Measurements from ENCODE around the gene KANSL1. TPM values are rescaled to one million over a fixed set of nuclear protein-coding genes. Genes with fewer than 3 reads are reported as not detected.
"Not testable (repeated sequence)": the region's sequence is repeated elsewhere in the genome, so short reads cannot be mapped to it uniquely, and the experiment has no call there.

Gene KANSL1
- total RNA-seq, 2 experiments from 2014 or later = 132 to 140 TPM

DNA sequence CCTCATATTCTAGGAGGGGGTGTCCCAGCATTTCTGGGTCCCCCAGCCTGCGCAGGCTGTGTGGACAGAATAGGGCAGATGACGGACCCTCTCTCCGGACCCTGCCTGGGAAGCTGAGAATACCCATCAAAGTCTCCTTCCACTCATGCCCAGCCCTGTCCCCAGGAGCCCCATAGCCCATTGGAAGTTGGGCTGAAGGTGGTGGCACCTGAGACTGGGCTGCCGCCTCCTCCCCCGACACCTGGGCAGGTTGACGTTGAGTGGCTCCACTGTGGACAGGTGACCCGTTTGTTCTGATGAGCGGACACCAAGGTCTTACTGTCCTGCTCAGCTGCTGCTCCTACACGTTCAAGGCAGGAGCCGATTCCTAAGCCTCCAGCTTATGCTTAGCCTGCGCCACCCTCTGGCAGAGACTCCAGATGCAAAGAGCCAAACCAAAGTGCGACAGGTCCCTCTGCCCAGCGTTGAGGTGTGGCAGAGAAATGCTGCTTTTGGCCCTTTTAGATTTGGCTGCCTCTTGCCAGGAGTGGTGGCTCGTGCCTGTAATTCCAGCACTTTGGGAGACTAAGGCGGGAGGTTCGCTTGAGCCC is 182.5 kb downstream of the KANSL1 start:
- H3K4me3 Mint-ChIP-seq = no peak overlapping the region
- no peak for DNase-seq

DNA sequence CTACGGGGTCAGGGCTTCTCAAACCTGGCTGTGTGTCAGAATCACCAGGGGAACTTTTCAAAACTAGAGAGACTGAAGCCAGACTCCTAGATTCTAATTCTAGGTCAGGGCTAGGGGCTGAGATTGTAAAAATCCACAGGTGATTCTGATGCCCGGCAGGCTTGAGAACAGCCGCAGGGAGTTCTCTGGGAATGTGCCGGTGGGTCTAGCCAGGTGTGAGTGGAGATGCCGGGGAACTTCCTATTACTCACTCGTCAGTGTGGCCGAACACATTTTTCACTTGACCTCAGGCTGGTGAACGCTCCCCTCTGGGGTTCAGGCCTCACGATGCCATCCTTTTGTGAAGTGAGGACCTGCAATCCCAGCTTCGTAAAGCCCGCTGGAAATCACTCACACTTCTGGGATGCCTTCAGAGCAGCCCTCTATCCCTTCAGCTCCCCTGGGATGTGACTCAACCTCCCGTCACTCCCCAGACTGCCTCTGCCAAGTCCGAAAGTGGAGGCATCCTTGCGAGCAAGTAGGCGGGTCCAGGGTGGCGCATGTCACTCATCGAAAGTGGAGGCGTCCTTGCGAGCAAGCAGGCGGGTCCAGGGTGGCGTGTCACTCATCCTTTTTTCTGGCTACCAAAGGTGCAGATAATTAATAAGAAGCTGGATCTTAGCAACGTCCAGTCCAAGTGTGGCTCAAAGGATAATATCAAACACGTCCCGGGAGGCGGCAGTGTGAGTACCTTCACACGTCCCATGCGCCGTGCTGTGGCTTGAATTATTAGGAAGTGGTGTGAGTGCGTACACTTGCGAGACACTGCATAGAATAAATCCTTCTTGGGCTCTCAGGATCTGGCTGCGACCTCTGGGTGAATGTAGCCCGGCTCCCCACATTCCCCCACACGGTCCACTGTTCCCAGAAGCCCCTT is 183.3 kb downstream of the KANSL1 start:
- DNase-seq (no peak), ATAC-seq (ENCODE audit: low read depth) (no peak)
- Mint-ChIP-seq H3K27ac (no peak overlapping the region), H3K36me3 (no peaks in the 10 kb centered on the region), H3K27me3 (peaks cover 2% of the 10 kb centered on the region), H3K9me3 (no peaks in the 10 kb centered on the region), H3K4me3 (no peak overlapping the region), H3K4me1 (no peaks in the 10 kb centered on the region)
- POLR2A ChIA-PET = no interaction called here

More for the DNA sequence above, 182.5 kb downstream of the KANSL1 start:
- no peaks in the 10 kb centered on the region for H3K36me3 Mint-ChIP-seq
- H3K27me3 Mint-ChIP-seq = no peaks in the 10 kb centered on the region
- H3K27ac Mint-ChIP-seq = no peak overlapping the region
- no peaks in the 10 kb centered on the region for H3K9me3 Mint-ChIP-seq
- POLR2A ChIA-PET = no interaction called here
- H3K4me1 Mint-ChIP-seq = no peaks in the 10 kb centered on the region
- ATAC-seq (ENCODE audit: low read depth) = no peak

DNA sequence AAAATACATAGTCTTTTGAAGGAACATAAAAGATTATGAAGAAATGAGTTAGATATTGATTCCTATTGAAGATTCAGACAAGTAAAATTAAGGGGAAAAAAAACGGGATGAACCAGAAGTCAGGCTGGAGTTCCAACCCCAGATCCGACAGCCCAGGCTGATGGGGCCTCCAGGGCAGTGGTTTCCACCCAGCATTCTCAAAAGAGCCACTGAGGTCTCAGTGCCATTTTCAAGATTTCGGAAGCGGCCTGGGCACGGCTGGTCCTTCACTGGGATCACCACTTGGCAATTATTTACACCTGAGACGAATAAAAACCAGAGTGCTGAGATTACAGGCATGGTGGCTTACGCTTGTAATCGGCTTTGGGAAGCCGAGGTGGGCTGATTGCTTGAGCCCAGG is 184.6 kb downstream of the KANSL1 start:
- H3K36me3 Mint-ChIP-seq = no peaks in the 10 kb centered on the region
- no peaks in the 10 kb centered on the region for H3K9me3 Mint-ChIP-seq
- H3K27me3 Mint-ChIP-seq = peaks cover 2% of the 10 kb centered on the region
- no peaks in the 10 kb centered on the region for H3K4me1 Mint-ChIP-seq
- POLR2A ChIA-PET = no interaction called here
- ATAC-seq (ENCODE audit: low read depth) = no peak
- H3K27ac Mint-ChIP-seq = no peak overlapping the region
- H3K4me3 Mint-ChIP-seq = no peak overlapping the region
- no peak for DNase-seq

DNA sequence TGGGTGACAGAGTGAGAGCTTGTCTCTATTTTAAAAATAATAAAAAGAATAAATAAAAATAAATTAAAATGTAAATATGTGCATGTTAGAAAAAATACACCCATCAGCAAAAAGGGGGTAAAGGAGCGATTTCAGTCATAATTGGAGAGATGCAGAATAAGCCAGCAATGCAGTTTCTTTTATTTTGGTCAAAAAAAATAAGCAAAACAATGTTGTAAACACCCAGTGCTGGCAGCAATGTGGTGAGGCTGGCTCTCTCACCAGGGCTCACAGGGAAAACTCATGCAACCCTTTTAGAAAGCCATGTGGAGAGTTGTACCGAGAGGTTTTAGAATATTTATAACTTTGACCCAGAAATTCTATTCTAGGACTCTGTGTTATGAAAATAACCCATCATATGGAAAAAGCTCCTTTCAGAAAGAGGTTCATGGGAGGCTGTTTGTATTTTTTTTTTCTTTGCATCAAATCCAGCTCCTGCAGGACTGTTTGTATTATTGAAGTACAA is 185.7 kb downstream of the KANSL1 start:
- POLR2A ChIA-PET = no interaction called here
- H3K36me3 Mint-ChIP-seq = no peaks in the 10 kb centered on the region
- ATAC-seq (ENCODE audit: low read depth) (no peak), DNase-seq (no peak)
- H3K4me1 Mint-ChIP-seq = peaks cover 2% of the 10 kb centered on the region
- H3K9me3 Mint-ChIP-seq = no peaks in the 10 kb centered on the region
- no peak overlapping the region for H3K27ac Mint-ChIP-seq
- no peak overlapping the region for H3K4me3 Mint-ChIP-seq
- H3K27me3 Mint-ChIP-seq = peaks cover 2% of the 10 kb centered on the region

DNA sequence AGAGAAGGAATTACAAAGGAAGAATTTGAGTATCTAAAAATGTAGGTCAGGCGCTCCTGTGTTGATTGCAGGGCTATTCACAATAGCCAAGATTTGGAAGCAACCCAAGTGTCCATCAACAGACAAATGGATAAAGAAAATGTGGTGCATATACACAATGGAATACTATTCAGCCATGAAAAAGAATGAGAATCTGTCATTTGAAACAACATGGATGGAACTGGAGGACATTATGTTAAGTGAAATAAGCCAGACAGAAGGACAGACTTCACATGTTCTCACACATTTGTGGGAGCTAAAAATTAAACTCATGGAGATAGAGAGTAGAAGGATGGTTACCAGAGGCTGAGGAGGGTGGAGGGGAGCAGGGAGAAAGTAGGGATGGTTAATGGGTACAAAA is 187.1 kb downstream of the KANSL1 start:
- DNase-seq; ATAC-seq (ENCODE audit: low read depth); POLR2A ChIA-PET; H3K4me1 Mint-ChIP-seq; H3K9me3 Mint-ChIP-seq; H3K27ac Mint-ChIP-seq; H3K27me3 Mint-ChIP-seq; H3K36me3 Mint-ChIP-seq; H3K4me3 Mint-ChIP-seq: not testable (repeated sequence)

DNA sequence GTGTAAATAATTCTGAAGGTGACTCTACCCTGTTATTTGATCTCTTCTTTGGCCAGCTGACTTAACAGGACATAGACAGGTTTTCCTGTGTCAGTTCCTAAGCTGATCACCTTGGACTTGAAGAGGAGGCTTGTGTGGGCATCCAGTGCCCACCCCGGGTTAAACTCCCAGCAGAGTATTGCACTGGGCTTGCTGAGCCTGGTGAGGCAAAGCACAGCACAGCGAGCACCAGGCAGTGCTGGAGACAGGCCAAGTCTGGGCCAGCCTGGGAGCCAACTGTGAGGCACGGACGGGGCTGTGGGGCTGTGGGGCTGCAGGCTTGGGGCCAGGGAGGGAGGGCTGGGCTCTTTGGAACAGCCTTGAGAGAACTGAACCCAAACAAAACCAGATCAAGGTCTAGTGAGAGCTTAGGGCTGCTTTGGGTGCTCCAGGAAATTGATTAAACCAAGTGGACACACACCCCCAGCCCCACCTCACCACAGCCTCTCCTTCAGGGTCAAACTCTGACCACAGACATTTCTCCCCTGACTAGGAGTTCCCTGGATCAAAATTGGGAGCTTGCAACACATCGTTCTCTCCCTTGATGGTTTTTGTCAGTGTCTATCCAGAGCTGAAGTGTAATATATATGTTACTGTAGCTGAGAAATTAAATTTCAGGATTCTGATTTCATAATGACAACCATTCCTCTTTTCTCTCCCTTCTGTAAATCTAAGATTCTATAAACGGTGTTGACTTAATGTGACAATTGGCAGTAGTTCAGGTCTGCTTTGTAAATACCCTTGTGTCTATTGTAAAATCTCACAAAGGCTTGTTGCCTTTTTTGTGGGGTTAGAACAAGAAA is 189.1 kb downstream of the KANSL1 start:
- no peak overlapping the region for H3K27ac Mint-ChIP-seq
- DNase-seq = no peak
- no peak for ATAC-seq (ENCODE audit: low read depth)
- no peaks in the 10 kb centered on the region for H3K9me3 Mint-ChIP-seq
- no peaks in the 10 kb centered on the region for H3K36me3 Mint-ChIP-seq
- peaks cover 2% of the 10 kb centered on the region for H3K4me1 Mint-ChIP-seq
- no peak overlapping the region for H3K4me3 Mint-ChIP-seq
- POLR2A ChIA-PET = interaction anchor here (0.6 kb wide), 1 partner anchor 1063 kb away, joined by 5 read pairs; no protein-coding TSS in a partner anchor
- peaks cover 2% of the 10 kb centered on the region for H3K27me3 Mint-ChIP-seq

DNA sequence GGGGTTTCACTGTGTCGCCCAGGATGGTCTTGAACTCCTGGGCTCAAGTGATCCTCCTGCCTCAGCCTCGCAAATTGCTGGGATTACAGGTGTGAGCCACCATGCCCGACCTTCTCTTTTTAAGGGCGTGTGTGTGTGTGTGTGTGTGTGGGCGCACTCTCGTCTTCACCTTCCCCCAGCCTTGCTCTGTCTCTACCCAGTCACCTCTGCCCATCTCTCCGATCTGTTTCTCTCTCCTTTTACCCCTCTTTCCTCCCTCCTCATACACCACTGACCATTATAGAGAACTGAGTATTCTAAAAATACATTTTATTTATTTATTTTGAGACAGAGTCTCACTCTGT is 190.3 kb downstream of the KANSL1 start:
- H3K4me3 Mint-ChIP-seq = no peak overlapping the region
- no peak overlapping the region for H3K27ac Mint-ChIP-seq
- POLR2A ChIA-PET = no interaction called here
- DNase-seq = no peak
- H3K4me1 Mint-ChIP-seq = peaks cover 2% of the 10 kb centered on the region
- no peak for ATAC-seq (ENCODE audit: low read depth)
- no peaks in the 10 kb centered on the region for H3K36me3 Mint-ChIP-seq
- peaks cover 2% of the 10 kb centered on the region for H3K27me3 Mint-ChIP-seq
- no peaks in the 10 kb centered on the region for H3K9me3 Mint-ChIP-seq

DNA sequence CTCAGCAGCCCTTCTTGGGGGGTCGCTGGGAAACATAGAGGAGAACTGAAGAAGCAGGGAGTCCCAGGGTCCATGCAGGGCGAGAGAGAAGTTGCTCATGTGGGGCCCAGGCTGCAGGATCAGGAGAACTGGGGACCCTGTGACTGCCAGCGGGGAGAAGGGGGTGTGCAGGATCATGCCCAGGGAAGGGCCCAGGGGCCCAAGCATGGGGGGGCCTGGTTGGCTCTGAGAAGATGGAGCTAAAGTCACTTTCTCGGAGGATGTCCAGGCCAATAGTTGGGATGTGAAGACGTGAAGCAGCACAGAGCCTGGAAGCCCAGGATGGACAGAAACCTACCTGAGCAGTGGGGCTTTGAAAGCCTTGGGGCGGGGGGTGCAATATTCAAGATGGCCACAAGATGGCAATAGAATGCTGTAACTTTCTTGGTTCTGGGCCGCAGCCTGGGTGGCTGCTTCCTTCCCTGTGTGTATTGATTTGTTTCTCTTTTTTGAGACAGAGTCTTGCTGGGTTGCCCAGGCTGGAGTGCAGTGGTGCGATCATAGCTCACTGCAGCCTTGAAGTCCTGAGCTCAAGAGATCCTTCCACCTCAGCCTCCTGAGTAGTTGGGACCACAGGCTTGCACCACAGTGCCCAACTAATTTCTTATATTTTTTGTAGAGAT is 190.8 kb downstream of the KANSL1 start:
- no peak overlapping the region for H3K4me3 Mint-ChIP-seq
- H3K27me3 Mint-ChIP-seq = peaks cover 2% of the 10 kb centered on the region
- POLR2A ChIA-PET = no interaction called here
- ATAC-seq (ENCODE audit: low read depth) (peak; percentile 93), DNase-seq (peak; percentile 68)
- H3K27ac Mint-ChIP-seq = no peak overlapping the region
- H3K4me1 Mint-ChIP-seq = peaks cover 2% of the 10 kb centered on the region
- H3K36me3 Mint-ChIP-seq = no peaks in the 10 kb centered on the region
- no peaks in the 10 kb centered on the region for H3K9me3 Mint-ChIP-seq

DNA sequence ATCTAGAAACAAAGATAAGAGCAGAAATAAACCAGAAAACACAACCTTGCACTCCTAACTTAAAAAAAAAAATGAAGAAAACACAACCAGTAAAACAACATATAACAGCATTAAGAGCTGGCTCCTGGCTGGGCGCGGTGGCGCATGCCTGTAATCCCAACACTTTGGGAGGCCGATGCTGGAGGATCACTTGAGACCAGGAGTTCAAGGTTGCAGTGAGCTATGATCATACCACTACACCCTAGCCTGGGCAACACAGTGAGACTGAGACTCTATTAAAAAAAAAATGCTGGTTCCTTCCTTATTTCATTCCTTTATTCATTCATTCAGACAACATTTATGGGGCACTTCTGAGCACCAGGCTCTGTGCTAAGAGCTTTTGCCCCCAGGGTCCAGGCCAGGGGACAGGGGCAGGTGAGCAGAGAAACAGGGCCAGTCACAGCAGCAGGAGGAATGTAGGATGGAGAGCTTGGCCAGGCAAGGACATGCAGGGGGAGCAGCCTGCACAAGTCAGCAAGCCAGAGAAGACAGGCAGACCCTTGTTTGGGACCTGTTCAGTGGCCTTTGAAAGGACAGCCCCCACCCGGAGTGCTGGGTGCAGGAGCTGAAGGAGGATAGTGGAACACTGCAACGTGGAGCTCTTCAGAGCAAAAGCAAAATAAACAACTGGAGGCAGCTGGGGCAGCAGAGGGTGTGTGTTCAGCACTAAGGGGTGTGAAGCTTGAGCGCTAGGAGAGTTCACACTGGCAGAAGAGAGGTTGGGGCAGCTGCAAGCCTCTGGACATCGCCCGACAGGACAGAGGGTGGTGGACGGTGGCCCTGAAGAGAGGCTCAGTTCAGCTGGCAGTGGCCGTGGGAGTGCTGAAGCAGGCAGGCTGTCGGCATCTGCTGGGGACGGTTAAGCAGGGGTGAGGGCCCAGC is 191.6 kb downstream of the KANSL1 start:
- ATAC-seq (ENCODE audit: low read depth) = no peak
- POLR2A ChIA-PET = no interaction called here
- no peak overlapping the region for H3K27ac Mint-ChIP-seq

DNA sequence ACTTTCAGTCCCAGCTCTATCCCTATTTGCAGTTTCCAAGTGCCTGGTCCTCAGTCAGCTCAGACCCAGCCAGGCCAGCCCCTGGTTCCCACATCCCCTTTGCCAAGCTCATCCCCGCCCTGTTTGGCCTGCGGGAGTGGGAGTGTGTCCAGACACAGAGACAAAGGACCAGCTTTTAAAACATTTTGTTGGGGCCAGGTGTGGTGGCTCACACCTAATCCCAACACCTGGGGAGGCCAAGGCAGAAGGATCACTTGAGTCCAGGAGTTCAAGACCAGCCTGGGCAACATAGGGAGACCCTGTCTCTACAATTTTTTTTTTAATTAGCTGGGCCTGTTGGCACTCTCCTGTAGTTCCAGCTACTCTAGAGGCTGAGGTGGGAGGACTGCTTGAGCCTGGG is 192.5 kb downstream of the KANSL1 start:
- Mint-ChIP-seq H3K4me1 (peaks cover 2% of the 10 kb centered on the region), H3K4me3 (no peak overlapping the region), H3K36me3 (no peaks in the 10 kb centered on the region), H3K27ac (no peak overlapping the region), H3K9me3 (no peaks in the 10 kb centered on the region), H3K27me3 (peaks cover 2% of the 10 kb centered on the region)
- ATAC-seq (ENCODE audit: low read depth) (no peak), DNase-seq (no peak)
- POLR2A ChIA-PET = interaction anchor here (0.6 kb wide), 1 partner anchor 279 kb away, joined by 3 read pairs; no protein-coding TSS in a partner anchor

More for the DNA sequence above, 191.6 kb downstream of the KANSL1 start:
- H3K4me1 Mint-ChIP-seq = peaks cover 2% of the 10 kb centered on the region
- no peak overlapping the region for H3K4me3 Mint-ChIP-seq
- H3K27me3 Mint-ChIP-seq = peaks cover 2% of the 10 kb centered on the region
- no peak for DNase-seq
- H3K36me3 Mint-ChIP-seq = no peaks in the 10 kb centered on the region
- no peaks in the 10 kb centered on the region for H3K9me3 Mint-ChIP-seq

DNA sequence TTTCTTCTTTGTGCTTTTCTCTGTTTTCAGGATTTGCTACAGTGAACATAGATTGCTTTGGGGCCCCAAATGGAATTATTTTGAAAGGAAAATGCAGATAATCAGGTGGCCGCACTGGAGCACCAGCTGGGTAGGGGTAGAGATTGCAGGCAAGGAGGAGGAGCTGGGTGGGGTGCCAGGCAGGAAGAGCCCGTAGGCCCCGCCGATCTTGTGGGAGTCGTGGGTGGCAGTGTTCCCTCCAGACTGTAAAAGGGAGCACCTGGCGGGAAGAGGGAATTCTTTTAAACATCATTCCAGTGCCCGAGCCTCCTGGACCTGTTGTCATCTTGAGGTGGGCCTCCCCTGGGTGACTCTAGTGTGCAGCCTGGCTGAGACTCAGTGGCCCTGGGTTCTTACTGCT is 192.9 kb downstream of the KANSL1 start:
- ATAC-seq (ENCODE audit: low read depth) = no peak
- Mint-ChIP-seq H3K27ac (no peak overlapping the region), H3K36me3 (no peaks in the 10 kb centered on the region), H3K4me3 (no peak overlapping the region), H3K27me3 (peaks cover 1% of the 10 kb centered on the region), H3K4me1 (peaks cover 2% of the 10 kb centered on the region), H3K9me3 (no peaks in the 10 kb centered on the region)
- POLR2A ChIA-PET = interaction anchor here (0.6 kb wide), 1 partner anchor 280 kb away, joined by 3 read pairs; no protein-coding TSS in a partner anchor
- DNase-seq = no peak

DNA sequence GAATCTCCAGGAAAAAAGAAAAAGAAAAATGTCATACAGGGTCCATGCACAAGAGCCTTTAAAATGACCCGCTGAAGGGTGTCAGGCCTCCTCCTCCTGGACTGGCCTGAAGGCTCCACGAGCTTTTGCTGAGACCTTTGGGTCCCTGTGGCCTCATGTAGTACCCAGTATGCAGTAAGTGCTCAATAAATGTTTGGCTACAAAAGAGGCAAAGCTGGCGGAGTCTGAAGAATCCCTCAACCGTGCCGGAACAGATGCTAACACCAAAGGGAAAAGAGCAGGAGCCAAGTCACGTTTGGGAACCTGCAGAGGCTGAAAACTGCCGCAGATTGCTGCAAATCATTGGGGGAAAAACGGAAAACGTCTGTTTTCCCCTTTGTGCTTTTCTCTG is 193.3 kb downstream of the KANSL1 start:
- DNase-seq = no peak
- POLR2A ChIA-PET = no interaction called here
- Mint-ChIP-seq H3K27ac (no peak overlapping the region), H3K27me3 (no peaks in the 10 kb centered on the region), H3K36me3 (no peaks in the 10 kb centered on the region), H3K9me3 (no peaks in the 10 kb centered on the region), H3K4me3 (no peak overlapping the region), H3K4me1 (peaks cover 2% of the 10 kb centered on the region)
- no peak for ATAC-seq (ENCODE audit: low read depth)

All from activated naive CD8-positive, alpha-beta T cell treated with anti-CD3 and anti-CD28 coated beads, Interleukin-2, amount 10 ng/mL, durations not matched to agents 7 days and 5 days (primary cell).